IMR-90 (cell line): ENCODE measurements around the gene ZRSR2. TPM values are rescaled to one million over a fixed set of nuclear protein-coding genes. Genes with fewer than 3 reads are reported as not detected.

Source experiments
- ATAC-seq: fragments of 200-7000 bp; cut with Tn5 transposase; 2 replicates; pipeline ENCODE4 v1.9.1; 2020; ENCODE audit warnings: low read depth, mild to moderate bottlenecking, moderate library complexity
- BruUV-seq: library from RNA; stranded (reverse); fragments of 400-500 nt; replicated peaks from 2 replicates; lab custom pipeline; 2021; lab: Mats Ljungman, UMichigan
- CTCF ChIA-PET: fragments of 300-600 bp; formaldehyde crosslinking; extraction: SDS; loops from one replicate; lab custom pipeline; 2021; ENCODE audit warnings: antibody characterized with exemption; lab: Yijun Ruan, JAX
- POLR2A ChIA-PET: fragments of 300-600 bp; sonication (Branson Sonifier 250); formaldehyde crosslinking; loops from one replicate; lab custom pipeline; 2022; ENCODE audit warnings: antibody characterized with exemption; ENCODE audit not compliant: unreplicated experiment; lab: Charles Lee
- DNase-seq: peaks from one replicate; pipeline ENCODE4 v3.0.0; 2013
- H2AFZ ChIP-seq: replicated peaks from 2 replicates; pipeline ENCODE3; 2013; ENCODE audit warnings: low read length, mild to moderate bottlenecking; ENCODE audit not compliant: poor library complexity
- H2AK5ac ChIP-seq: 2 replicates; pipeline ENCODE4 v1.6.1; 2013; ENCODE audit warnings: low read depth, low read length, inconsistent platforms
- H2AK9ac ChIP-seq: replicated peaks from 2 replicates; pipeline ENCODE3; 2013; ENCODE audit warnings: mild to moderate bottlenecking, low read depth, low read length, moderate library complexity; ENCODE audit not compliant: poor library complexity
- H2BK120ac ChIP-seq: 2 replicates; pipeline ENCODE4 v1.6.1; 2013; ENCODE audit warnings: low read depth, low read length, inconsistent platforms
- H2BK15ac ChIP-seq: 3 replicates; pipeline ENCODE4 v1.6.1; 2013; ENCODE audit warnings: low read depth, low read length, inconsistent platforms
- H2BK20ac ChIP-seq: 2 replicates; pipeline ENCODE4 v1.6.1; 2013; ENCODE audit warnings: low read depth, mild to moderate bottlenecking, inconsistent platforms, low read length, moderate library complexity
- H2BK5ac ChIP-seq: 2 replicates; pipeline ENCODE4 v1.6.1; 2013; ENCODE audit warnings: mild to moderate bottlenecking, low read depth, low read length, inconsistent platforms; ENCODE audit not compliant: poor library complexity, severe bottlenecking
- H3K14ac ChIP-seq: replicated peaks from 2 replicates; pipeline ENCODE4 v1.6.1; 2013; ENCODE audit warnings: low read depth, low read length, inconsistent platforms
- H3K18ac ChIP-seq: 2 replicates; pipeline ENCODE4 v1.6.1; 2013; ENCODE audit warnings: low read depth, low read length, control low read depth
- H3K23ac ChIP-seq: 2 replicates; pipeline ENCODE4 v1.6.1; 2013; ENCODE audit warnings: low read depth, low read length, inconsistent platforms
- H3K27ac ChIP-seq: 2 replicates; pipeline ENCODE4 v1.5.1; 2013; ENCODE audit warnings: mild to moderate bottlenecking, control low read depth, low read length; ENCODE audit not compliant: insufficient read depth
- H3K27me3 ChIP-seq: 2 replicates; pipeline ENCODE4 v1.6.1; 2013; ENCODE audit warnings: low read length; ENCODE audit not compliant: control insufficient read depth, insufficient read depth
- H3K36me3 ChIP-seq: 2 replicates; pipeline ENCODE4 v1.6.1; 2013; ENCODE audit warnings: low read length, mixed read lengths; ENCODE audit not compliant: control insufficient read depth, insufficient read depth
- H3K4ac ChIP-seq: 2 replicates; pipeline ENCODE4 v1.6.1; 2013; ENCODE audit warnings: low read depth, low read length, inconsistent platforms
- H3K4me1 ChIP-seq: 2 replicates; pipeline ENCODE4 v1.6.1; 2013; ENCODE audit warnings: low read length, mixed read lengths; ENCODE audit not compliant: control insufficient read depth, insufficient read depth
- H3K4me2 ChIP-seq: 2 replicates; pipeline ENCODE4 v1.6.1; 2013; ENCODE audit warnings: low read depth, mild to moderate bottlenecking, control low read depth, low read length, moderate library complexity
- H3K4me3 ChIP-seq: 2 replicates; pipeline ENCODE4 v1.5.1; 2013; ENCODE audit warnings: low read depth, mild to moderate bottlenecking, control low read depth, low read length, moderate library complexity; ENCODE audit not compliant: insufficient read depth
- H3K56ac ChIP-seq: 2 replicates; pipeline ENCODE4 v1.6.1; 2013; ENCODE audit warnings: low read length, inconsistent platforms; ENCODE audit not compliant: insufficient read depth; ENCODE audit errors: extremely low read depth
- H3K79me1 ChIP-seq, 2 experiments: 2 replicates each; pipeline ENCODE4 v1.6.1; 2013; ENCODE audit warnings: low read length in 2 of 2, inconsistent platforms in 1 of 2, low read depth in 1 of 2
- H3K9ac ChIP-seq: 2 replicates; pipeline ENCODE4 v1.6.1; 2013; ENCODE audit warnings: low read depth, low read length, control low read depth
- H3K9me1 ChIP-seq: 2 replicates; pipeline ENCODE4 v1.6.1; 2013; ENCODE audit warnings: low read length, inconsistent platforms; ENCODE audit not compliant: insufficient read depth
- H3K9me3 ChIP-seq: 2 replicates; pipeline ENCODE4 v1.6.1; 2013; ENCODE audit warnings: low read length; ENCODE audit not compliant: control insufficient read depth, insufficient read depth
- H4K20me1 ChIP-seq: 2 replicates; pipeline ENCODE4 v1.6.1; 2013; ENCODE audit warnings: low read length, inconsistent platforms; ENCODE audit not compliant: insufficient read depth
- H4K5ac ChIP-seq: 2 replicates; pipeline ENCODE4 v1.6.1; 2013; ENCODE audit warnings: mild to moderate bottlenecking, low read depth, low read length, control low read depth
- H4K8ac ChIP-seq, 2 experiments: 2 replicates each; pipeline ENCODE4 v1.6.1; 2013; ENCODE audit warnings: low read depth in 2 of 2, low read length in 2 of 2, control low read depth in 1 of 2, inconsistent platforms in 1 of 2
- H4K91ac ChIP-seq: 2 replicates; pipeline ENCODE4 v1.6.1; 2013; ENCODE audit warnings: low read depth, low read length, inconsistent platforms; ENCODE audit not compliant: insufficient read depth
- BHLHE40 ChIP-seq: fragments of 150-350 bp; IDR thresholded peaks from 2 replicates; pipeline ENCODE4 v1.6.1; 2016; ENCODE audit warnings: mild to moderate bottlenecking, low read depth, low read length
- CEBPB ChIP-seq: IDR thresholded peaks from 2 replicates; pipeline ENCODE4 v1.6.1; 2012; ENCODE audit warnings: low read depth, low read length, improper control_type of control experiment
- CHD1 ChIP-seq: IDR thresholded peaks from 2 replicates; pipeline ENCODE4 v1.6.1; 2012; ENCODE audit warnings: low read depth, low read length, improper control_type of control experiment
- CTCF ChIP-seq: conservative IDR thresholded peaks from 2 replicates; pipeline ENCODE4 v1.5.1; 2012; ENCODE audit warnings: mild to moderate bottlenecking, low read depth, low read length, improper control_type of control experiment
- ELK1 ChIP-seq: fragments of 150-350 bp; IDR thresholded peaks from 2 replicates; pipeline ENCODE4 v1.6.1; 2016; ENCODE audit warnings: low read depth, mild to moderate bottlenecking, low read length, moderate library complexity, borderline replicate concordance
- MAZ ChIP-seq: IDR thresholded peaks from 2 replicates; pipeline ENCODE4 v1.6.1; 2012; ENCODE audit warnings: low read depth, mild to moderate bottlenecking, low read length, improper control_type of control experiment, moderate library complexity, borderline replicate concordance
- RCOR1 ChIP-seq: IDR thresholded peaks from 2 replicates; pipeline ENCODE4 v1.6.1; 2012; ENCODE audit warnings: mild to moderate bottlenecking, low read length, improper control_type of control experiment; ENCODE audit not compliant: insufficient replicate concordance
- SMC3 ChIP-seq: fragments of 150-350 bp; IDR thresholded peaks from 2 replicates; pipeline ENCODE4 v1.6.1; 2016; ENCODE audit warnings: low read depth, mild to moderate bottlenecking, antibody characterized with exemption, low read length, moderate library complexity
- WGBS, 2 experiments: methylation state at CpG; one replicate each; pipeline versions ENCODE4 v1.1.5 to v1.1.7; 2013; ENCODE audit warnings: missing lambda C conversion rate in 2 of 2; ENCODE audit not compliant: insufficient read length in 1 of 2; ENCODE audit errors: extremely low coverage in 2 of 2; 5-methylcytosine and 5-hydroxymethylcytosine counted together
- dilution Hi-C: fragments of 300-500 bp; cut with HindIII; formaldehyde crosslinking; loops from one replicate; pipeline ENCODE4 v1.14.3; 2018; ENCODE audit warnings: low sequenced_read_pairs; ENCODE audit not compliant: unreplicated experiment
- in situ Hi-C: fragments of 300-500 bp; cut with MboI; formaldehyde crosslinking; loops from 3 replicates; pipeline ENCODE4 v1.14.3; 2019; ENCODE audit warnings: low sequenced_read_pairs, inconsistent platforms, mixed read lengths
- intact Hi-C: fragments of 100-400 bp; cut with micrococcal nuclease; formaldehyde crosslinking; loops from 2 replicates; pipeline ENCODE4 v1.10.0; 2022
- polyA plus RNA-seq, 3 experiments: library from polyadenylated mRNA; depleted of rRNA; stranded (reverse); fragments of >200 nt; gene quantifications; 2 replicates each; pipeline ENCODE4 v1.2.3, GENCODE V29; 2012; ENCODE audit warnings: low replicate concordance in 1 of 3
- total RNA-seq: library from RNA; depleted of rRNA; stranded (reverse); fragments of >200 nt; gene quantifications from 2 replicates; pipeline ENCODE4 v1.2.3, GENCODE V29; 2012

The ZRSR2 gene
- total and polyA plus RNA-seq, 2 of the 4 experiments (the other 2 are of a cell fraction): 4.7 to 11.3 TPM

- TF ChIP-seq CTCF (no peak), SMC3 (no peak), RCOR1 (no peak), CEBPB (no peak), ELK1 (no peak), BHLHE40 (no peak), CHD1 (no peak), MAZ (no peak)
- H3K56ac ChIP-seq: no peak overlapping the region
- H3K4me1 ChIP-seq: peaks cover 9% of the 10 kb centered on the region
- H2AK9ac ChIP-seq: no peak overlapping the region
- H3K9me1 ChIP-seq: peaks cover 8% of the 10 kb centered on the region; the same call in 1 of the 2 replicates
- H3K4me2 ChIP-seq: no peak overlapping the region
- no peak overlapping the region for H3K23ac ChIP-seq
- H4K20me1 ChIP-seq: peaks cover 19% of the 10 kb centered on the region
- no peaks in the 10 kb centered on the region for H3K9me3 ChIP-seq
- no peak overlapping the region for H2AK5ac ChIP-seq
- no peak overlapping the region for H3K27ac ChIP-seq
- ChIA-PET CTCF (no interaction called here), POLR2A (no interaction called here)
- H3K4me3 ChIP-seq: no peak overlapping the region
- no peak overlapping the region for H2BK15ac ChIP-seq
- H2BK20ac ChIP-seq: no peak overlapping the region
- H3K14ac ChIP-seq: no peak overlapping the region
- no peak overlapping the region for H2BK5ac ChIP-seq
- ATAC-seq: no peak
- dilution Hi-C loops: no loop called here
- in situ Hi-C loops: no loop called here
- H2AFZ ChIP-seq: no peak overlapping the region
- no peak for DNase-seq
- no peak overlapping the region for H3K18ac ChIP-seq
- BruUV-seq: no TSS peak
- intact Hi-C loops: no loop called here
- H3K9ac ChIP-seq: no peak overlapping the region
- no peak overlapping the region for H3K4ac ChIP-seq
- H3K27me3 ChIP-seq: no peaks in the 10 kb centered on the region
- no peak overlapping the region for H4K8ac ChIP-seq
- peaks cover 0 to 4% of the 10 kb centered on the region in 2 experiments; a peak in 1 of 4 replicates for H3K79me1 ChIP-seq
- WGBS, 2 experiments: 100% methylated on average over 1 of the region's 2 CpGs; no CpG with 5 or more reads in 1 of the 2 experiments
- no peak overlapping the region for H2BK120ac ChIP-seq
- no peak overlapping the region for H4K91ac ChIP-seq
- no peaks in the 10 kb centered on the region for H3K36me3 ChIP-seq
- no peak overlapping the region for H4K5ac ChIP-seq
Measured at GRCh38 chrX:15755091-15755490, 35.2 kb upstream of the ZRSR2 start.
